Karpas-422 (cell line): ENCODE measurements around the gene DYNLT2B. TPM values are rescaled to one million over a fixed set of nuclear protein-coding genes. Genes with fewer than 3 reads are reported as not detected.

ENCODE experiments used
- small RNA-seq: library from RNA; depleted of rRNA; stranded (forward); fragments of <200 nt; gene quantifications from one replicate; pipeline ENCODE3, GENCODE V24; 2014
- total RNA-seq: library from RNA; depleted of rRNA; stranded (reverse); fragments of >200 nt; shearing (Covaris generic); gene quantifications from 2 replicates; pipeline ENCODE4 v1.2.3, GENCODE V29; 2014; ENCODE audit warnings: low replicate concordance; rRNA removed

DYNLT2B gene
- total RNA-seq, 1 experiment from 2014 or later = 9.6 TPM

Small RNA genes within 50 kb of the gene (small RNA-seq; reads per million reads assigned to genes)
- gene AC069257.2 (not detected), gene RNU6-910P (0.36 reads per million)

Other genes starting within 250 kb of the DYNLT2B start
- 105 and 111 TPM in 2 replicates for gene TFRC, start 236.2 kb downstream of the DYNLT2B start, total RNA-seq
- not detected in 2 replicates for gene ZDHHC19, start 106.8 kb downstream of the DYNLT2B start, total RNA-seq
- not detected in 2 replicates for gene SLC51A, start 101.7 kb downstream of the DYNLT2B start, total RNA-seq
- 42.6 and 48.8 TPM in 2 replicates for gene PCYT1A, start 30.5 kb downstream of the DYNLT2B start, total RNA-seq
- not detected in 2 replicates for gene TM4SF19, start 20.1 kb upstream of the DYNLT2B start, total RNA-seq
- 25.5 and 33.0 TPM in 2 replicates for gene UBXN7, start 114.2 kb upstream of the DYNLT2B start, total RNA-seq
- 35.4 and 42.8 TPM in 2 replicates for gene RNF168, start 185.5 kb upstream of the DYNLT2B start, total RNA-seq
- not detected in 2 replicates for gene SMCO1, start 197.1 kb upstream of the DYNLT2B start, total RNA-seq